Measurements from ENCODE around the gene PRSS50.
A peak's percentile ranks its signal among the peaks of the same experiment; 100 is the strongest.

Gene PRSS50

GRCh38 chr3:46682974-46683373, 34.7 kb downstream of the PRSS50 start:
- DNase-seq, result no peak

GRCh38 chr3:46681856-46682540, 35.7 kb downstream of the PRSS50 start:
- DNase-seq, result no peak

GRCh38 chr3:46681387-46681786, 36.3 kb downstream of the PRSS50 start:
- DNase-seq, result no peak

GRCh38 chr3:46680298-46680826, 37.3 kb downstream of the PRSS50 start:
- no peak for DNase-seq

GRCh38 chr3:46679681-46680080, 38.0 kb downstream of the PRSS50 start:
- no peak for DNase-seq

GRCh38 chr3:46678280-46678679, 39.4 kb downstream of the PRSS50 start:
- DNase-seq, result no peak

GRCh38 chr3:46677411-46677726, 40.3 kb downstream of the PRSS50 start:
- DNase-seq, result no peak

- no peak for DNase-seq
Measured at GRCh38 chr3:46676601-46677410, 40.9 kb downstream of the PRSS50 start.

- no peak for DNase-seq
Measured at GRCh38 chr3:46675843-46676567, 41.7 kb downstream of the PRSS50 start.

GRCh38 chr3:46675426-46675825, 42.2 kb downstream of the PRSS50 start:
- no peak for DNase-seq

GRCh38 chr3:46674031-46674845, 43.4 kb downstream of the PRSS50 start:
- peak; percentile 18 for DNase-seq

- peak; percentile 24 for DNase-seq
Measured at GRCh38 chr3:46673151-46674030, 44.3 kb downstream of the PRSS50 start.

- DNase-seq, result peak; percentile 16
Measured at GRCh38 chr3:46672349-46672695, 45.3 kb downstream of the PRSS50 start.

- DNase-seq, result peak; percentile 23
Measured at GRCh38 chr3:46671541-46672348, 45.9 kb downstream of the PRSS50 start.

GRCh38 chr3:46670891-46671427, 46.7 kb downstream of the PRSS50 start:
- DNase-seq, result peak; percentile 26

GRCh38 chr3:46670000-46670890, 47.4 kb downstream of the PRSS50 start:
- peak; percentile 8 for DNase-seq

GRCh38 chr3:46669191-46669999, 48.3 kb downstream of the PRSS50 start:
- peak; percentile 22 for DNase-seq

GRCh38 chr3:46668591-46668990, 49.1 kb downstream of the PRSS50 start:
- DNase-seq, result peak; percentile 25

GRCh38 chr3:46668116-46668515, 49.6 kb downstream of the PRSS50 start:
- DNase-seq, result no peak

Data from activated CD4-positive, CD25-positive, alpha-beta regulatory T cell treated with anti-CD3 and anti-CD28 coated beads, Interleukin-2, amount 50 U/mL, for 72 hours (primary cell).